GM23248 (cell line): ENCODE measurements around the gene CTNNA2.

Experiments
- EZH2 ChIP-seq: fragments of 200-600 bp; sonication (generic); IDR thresholded peaks from 2 replicates; pipeline ENCODE4 v1.6.1; 2018; ENCODE audit warnings: antibody characterized with exemption, mild to moderate bottlenecking; ENCODE audit not compliant: insufficient read depth, poor library complexity, severe bottlenecking
- EZH2phosphoT487 ChIP-seq: fragments of 200-600 bp; sonication (generic); IDR thresholded peaks from 2 replicates; pipeline ENCODE4 v1.6.1; 2018; ENCODE audit warnings: antibody characterized with exemption, moderate library complexity, mild to moderate bottlenecking, low read depth; ENCODE audit not compliant: insufficient read depth

DNA sequence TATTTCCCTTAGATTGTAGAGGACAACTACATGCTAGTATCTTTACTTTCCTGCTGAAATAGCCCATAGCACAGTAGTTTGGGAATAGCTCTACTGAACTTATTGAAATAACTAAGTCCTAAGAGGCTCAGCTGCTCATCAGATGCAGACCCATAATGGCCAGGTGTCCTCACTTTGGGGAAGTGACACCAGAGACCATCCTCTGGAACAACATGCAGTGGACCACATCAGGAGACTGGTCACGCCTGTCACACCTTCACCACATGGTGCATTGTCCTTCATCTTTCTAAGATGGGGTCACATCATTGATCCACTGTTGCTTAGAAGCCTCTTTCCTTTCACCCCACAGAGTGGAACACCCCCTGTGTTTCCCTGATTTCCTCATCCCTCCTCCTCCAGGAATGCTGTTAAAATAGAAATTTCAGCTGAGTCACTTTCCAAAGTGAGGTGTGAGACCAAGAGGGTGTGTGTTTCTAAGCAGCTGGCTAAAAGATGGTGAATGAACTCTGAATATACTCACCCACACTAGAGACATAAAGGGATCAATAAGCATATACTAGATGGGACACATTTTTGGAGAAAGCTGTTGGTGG is 1006.9 kb downstream of the CTNNA2 start:
- TF ChIP-seq EZH2 (no peak), EZH2phosphoT487 (no peak)
